NCI-H345 (cell line): ENCODE measurements around the gene GDI1.
A peak's percentile ranks its signal among the peaks of the same experiment; 100 is the strongest.
"Not testable (repeated sequence)": the region's sequence is repeated elsewhere in the genome, so short reads cannot be mapped to it uniquely, and the experiment has no call there.

Source experiments
- DNase-seq: peaks from one replicate; lab custom pipeline; 2025; lab: John Stamatoyannopoulos, UW

Gene GDI1

DNA sequence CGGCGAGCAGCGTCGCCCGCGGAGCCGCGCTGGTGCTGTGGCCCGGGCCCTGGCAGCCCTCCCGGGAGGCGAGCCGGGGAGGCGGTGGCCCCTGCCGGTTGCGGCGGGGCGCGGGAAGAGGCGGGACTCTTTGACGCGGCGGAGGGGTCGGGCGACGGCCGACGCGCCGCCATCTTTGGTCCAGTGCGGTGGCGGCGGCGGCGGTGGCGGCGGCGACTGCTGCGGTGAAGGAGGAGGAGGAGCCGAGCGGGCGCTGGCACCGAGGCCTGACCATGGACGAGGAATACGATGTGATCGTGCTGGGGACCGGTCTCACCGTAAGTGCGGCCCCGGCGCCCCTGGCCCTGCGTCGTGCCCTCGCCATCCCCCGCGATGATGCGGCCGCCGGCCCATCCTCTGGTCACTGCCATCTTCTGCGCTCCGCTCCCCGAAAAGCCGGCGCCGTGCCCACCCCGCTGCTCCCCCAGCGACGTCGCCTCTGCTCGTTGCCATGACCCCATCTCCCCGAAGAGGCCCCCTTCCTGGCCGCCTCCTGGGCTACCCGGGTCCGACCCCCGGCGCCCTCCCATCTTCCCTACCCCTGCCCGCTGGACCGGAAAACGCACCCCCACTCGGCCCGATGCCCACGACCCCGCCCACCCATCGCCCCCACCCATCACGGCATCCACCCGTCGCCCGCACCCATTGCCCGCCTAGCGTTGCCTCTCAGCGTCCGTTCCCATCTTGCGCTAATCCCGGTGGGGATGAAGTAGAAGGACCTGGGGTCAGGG, at the start of gene GDI1:
Gene GDI1, plus strand, starts transcription at position 172 of the 770 bp plus-strand sequence. Its CDS starts 101 bp downstream, at position 273.
- peak; percentile 68 for DNase-seq

GRCh38 chrX:154388094-154388493, 48.9 kb upstream of the GDI1 start:
- not testable (repeated sequence) for DNase-seq

DNA sequence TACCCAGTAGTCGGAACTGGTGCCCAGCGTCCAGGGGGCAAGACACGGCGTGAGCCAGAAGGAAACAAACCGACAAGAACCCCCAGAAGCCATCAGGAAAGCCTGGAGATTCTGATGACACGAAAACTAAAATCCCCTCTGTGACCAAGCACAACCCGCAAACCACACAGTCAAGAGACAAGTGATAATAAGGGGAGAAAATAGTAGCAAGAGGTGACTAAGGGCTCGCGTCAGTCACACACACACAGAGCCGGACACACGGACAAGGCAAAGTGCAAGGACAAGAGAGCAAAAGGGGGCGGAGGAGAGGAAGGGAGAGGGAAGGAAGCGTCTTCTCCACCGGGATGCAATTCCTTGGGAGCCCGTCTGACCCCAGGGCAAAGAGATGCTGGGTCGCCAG, 48.3 kb upstream of the GDI1 start:
- DNase-seq = not testable (repeated sequence)

GRCh38 chrX:154389812-154390747, 46.9 kb upstream of the GDI1 start:
- DNase-seq = not testable (repeated sequence)

GRCh38 chrX:154396363-154396762, 40.6 kb upstream of the GDI1 start:
- not testable (repeated sequence) for DNase-seq

- DNase-seq = peak; percentile 41
Observed at GRCh38 chrX:154396973-154397887, 39.7 kb upstream of the GDI1 start.

DNA sequence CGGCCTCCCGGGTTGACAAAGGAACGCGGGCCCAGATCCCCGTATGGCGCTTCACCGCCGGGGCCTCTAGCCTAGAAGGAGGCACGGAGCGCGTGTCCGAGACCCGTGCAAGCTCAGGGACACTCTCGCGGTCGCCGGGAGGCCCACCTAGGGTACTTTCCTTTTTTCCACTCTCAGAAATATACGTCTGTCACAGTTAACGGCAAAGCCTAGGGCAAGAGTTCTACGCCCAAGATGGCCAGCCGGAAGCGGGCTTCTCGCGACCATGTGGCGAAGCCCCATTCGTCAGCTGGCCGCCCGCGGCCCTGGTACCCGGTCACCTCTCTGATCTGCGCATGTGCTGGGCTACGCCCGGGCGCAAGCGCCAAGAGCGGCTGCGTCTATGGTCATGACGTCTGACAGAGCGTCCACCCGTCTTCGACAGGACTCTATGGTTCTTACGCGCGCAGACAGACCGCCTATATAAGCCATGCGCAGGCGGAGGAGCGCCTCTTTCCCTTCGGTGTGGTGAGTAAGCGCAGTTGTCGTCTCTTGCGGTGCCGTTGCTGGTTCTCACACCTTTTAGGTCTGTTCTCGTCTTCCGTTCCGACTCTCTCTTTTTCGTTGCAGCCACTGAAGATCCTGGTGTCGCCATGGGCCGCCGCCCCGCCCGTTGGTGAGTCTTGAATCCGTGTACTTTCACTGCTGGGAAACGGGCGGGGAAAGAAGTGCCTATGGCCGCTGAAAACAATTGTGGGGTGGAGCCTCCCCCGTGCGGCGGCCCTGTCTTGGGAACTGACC, 38.9 kb upstream of the GDI1 start, which contains the start of gene RPL10:
Gene RPL10, plus strand, starts transcription at position 490 of the 780 bp plus-strand sequence. Its CDS starts 143 bp downstream, at position 633.
- peak; percentile 96 for DNase-seq

DNA sequence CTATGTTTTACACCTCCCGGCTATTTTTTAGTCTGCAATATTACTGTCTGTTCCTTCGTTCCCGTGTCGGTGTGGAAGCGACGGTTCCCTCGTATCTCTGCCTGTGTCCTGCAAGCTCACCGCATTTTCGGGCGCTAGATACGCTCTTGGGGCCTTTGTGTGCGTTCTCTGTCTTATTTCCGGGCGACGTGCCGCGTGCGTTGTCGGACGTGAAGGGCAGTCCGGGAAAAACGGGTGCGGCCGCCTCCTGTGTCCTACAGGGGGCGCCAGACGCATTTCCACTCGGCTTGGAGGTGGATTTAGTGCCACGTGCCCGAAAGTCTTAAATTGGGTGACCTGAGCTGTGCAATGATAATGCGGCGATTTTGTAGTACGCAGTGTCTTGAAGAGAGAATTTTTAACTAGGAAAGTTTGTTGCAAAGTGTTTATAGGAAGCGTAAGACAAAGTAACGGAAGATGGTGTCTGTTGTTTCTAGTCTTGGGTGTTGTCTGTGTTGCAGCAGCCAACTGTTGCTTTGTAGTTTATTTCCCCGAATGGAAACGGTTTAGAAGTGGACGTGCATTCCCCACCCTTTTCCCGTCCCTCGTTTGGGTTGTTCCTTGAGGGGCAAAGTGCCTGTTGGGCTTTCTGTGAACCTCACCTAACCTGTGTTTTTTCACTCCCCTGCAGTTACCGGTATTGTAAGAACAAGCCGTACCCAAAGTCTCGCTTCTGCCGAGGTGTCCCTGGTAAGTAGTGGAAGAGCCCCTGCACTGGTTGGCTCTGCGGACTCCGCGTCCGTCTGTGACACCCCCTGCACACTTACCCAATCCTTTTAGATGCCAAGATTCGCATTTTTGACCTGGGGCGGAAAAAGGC, 38.1 kb upstream of the GDI1 start:
- peak; percentile 75 for DNase-seq

DNA sequence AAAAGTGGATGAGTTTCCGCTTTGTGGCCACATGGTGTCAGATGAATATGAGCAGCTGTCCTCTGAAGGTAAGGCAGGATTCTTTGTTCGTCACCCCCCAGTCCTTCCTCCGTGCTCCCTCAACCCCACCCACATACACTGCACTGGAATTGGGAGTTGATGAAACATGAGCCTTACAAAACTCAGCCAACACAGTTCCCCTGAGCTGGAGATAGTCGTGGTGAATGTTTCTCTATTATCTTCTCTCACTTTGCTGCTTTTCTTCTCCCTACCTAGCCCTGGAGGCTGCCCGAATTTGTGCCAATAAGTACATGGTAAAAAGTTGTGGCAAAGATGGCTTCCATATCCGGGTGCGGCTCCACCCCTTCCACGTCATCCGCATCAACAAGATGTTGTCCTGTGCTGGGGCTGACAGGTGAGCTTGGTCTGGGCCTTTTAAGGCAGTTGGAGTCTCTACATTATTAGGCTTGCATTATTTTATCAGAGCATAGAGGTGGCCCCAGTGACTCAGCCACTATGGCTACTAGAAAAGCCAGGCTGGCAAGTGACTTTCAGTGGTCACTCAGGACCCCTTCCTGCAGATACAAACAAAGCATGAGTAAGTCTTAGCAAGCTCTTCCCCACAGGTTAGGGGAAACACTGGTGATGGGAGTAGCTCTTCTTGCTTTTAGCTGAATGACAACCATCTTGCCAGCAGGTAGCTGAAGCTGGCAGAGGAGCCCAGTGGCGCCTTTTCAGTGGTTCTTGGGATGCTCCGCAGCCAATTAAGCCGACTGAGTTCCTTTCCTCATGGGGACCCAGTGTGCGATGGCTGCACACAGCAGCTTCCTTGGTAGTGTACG, 37.2 kb upstream of the GDI1 start:
- DNase-seq = no peak

DNA sequence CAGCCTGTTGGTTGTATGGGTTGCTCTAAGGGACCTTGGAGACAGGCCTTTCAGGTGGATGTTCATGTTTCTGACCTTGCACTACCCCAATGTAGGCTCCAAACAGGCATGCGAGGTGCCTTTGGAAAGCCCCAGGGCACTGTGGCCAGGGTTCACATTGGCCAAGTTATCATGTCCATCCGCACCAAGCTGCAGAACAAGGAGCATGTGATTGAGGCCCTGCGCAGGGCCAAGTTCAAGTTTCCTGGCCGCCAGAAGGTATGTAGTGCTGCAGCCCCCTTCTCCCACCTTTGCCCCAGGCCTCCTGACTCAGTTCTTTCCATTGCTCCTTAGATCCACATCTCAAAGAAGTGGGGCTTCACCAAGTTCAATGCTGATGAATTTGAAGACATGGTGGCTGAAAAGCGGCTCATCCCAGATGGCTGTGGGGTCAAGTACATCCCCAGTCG, 36.6 kb upstream of the GDI1 start:
- not testable (repeated sequence) for DNase-seq

DNA sequence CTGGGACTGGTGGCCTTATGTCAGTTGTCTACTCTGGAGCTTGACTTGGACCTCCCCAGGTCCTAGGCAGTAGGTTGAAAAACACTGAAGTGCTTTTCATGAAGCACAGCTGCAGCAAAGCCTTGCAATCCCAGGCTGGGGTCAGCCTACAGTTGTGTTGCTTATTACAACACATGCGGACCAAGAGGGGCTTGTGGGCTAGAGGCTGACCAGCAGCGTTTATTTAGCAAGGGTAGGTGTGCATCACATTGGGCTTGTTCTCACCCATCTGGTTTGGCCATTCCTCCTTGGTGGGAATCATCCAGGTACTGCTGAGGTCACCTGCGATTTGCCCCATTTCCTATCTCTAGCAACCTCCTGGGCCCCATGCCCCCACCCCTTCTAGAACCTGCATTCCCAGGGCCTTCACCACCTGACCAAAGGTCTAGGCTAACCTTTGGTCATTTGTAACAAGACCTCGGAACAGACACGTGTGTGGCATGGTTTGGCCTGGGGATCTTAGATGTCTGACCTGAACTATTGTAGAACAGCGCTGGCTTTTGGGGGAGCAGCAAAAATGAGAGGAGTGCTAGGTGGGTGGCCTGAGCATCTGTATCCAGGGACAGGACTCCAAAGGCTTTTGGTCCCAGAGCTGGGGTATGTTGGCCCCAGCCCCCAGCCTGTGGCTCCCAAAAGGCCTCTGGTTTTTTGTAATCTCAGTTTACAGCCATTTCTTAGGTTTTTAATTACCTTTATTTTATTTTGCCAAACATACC, 35.7 kb upstream of the GDI1 start:
- no peak for DNase-seq

GRCh38 chrX:154401918-154402621, 34.9 kb upstream of the GDI1 start:
- no peak for DNase-seq

DNA sequence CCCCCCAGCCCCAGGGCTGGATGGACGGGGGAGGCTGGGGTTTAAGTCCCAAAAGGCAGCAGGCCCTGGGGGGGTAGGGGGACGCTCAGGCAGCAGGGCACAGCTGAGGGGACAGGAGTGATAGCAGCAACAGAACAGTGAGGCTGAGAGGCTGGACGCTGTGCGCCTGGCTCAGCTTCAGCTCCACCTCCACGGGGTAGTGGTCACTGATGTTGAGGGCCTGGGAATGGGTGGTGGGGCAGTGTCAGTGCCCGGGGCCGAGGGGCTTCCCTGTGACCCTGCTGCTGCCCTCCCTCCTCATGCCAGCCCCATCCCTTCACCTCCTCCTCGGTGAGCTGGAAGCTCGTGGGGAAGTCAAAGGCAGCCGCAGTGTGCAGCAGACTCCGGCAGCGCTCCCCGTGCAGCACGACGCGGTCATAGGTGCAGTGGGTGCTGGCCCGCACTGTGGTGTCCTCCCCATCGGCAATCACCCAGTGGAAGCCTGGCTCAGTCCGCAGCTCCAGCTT, 34.3 kb upstream of the GDI1 start:
- no peak for DNase-seq

- no peak for DNase-seq
Observed at GRCh38 chrX:154403192-154403591, 33.8 kb upstream of the GDI1 start.

DNA sequence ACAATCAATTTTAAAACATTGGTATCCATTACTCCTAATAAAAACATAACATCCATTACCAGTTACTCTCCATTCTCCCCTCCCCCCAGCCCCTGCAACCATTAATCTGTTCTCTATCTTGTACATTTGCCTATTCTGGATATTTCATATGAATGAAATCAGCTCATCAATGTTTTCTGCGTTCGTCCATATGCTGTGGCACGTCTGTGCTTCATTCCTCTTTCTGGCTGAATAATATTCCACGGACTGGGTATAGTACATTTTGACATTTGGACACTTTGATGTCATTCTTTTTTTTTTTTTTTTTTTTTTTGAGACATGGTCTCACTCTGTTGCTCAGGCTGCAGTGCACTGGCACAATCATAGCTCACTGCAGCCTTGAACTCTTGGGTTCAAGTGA, 33.1 kb upstream of the GDI1 start:
- DNase-seq = no peak

DNA sequence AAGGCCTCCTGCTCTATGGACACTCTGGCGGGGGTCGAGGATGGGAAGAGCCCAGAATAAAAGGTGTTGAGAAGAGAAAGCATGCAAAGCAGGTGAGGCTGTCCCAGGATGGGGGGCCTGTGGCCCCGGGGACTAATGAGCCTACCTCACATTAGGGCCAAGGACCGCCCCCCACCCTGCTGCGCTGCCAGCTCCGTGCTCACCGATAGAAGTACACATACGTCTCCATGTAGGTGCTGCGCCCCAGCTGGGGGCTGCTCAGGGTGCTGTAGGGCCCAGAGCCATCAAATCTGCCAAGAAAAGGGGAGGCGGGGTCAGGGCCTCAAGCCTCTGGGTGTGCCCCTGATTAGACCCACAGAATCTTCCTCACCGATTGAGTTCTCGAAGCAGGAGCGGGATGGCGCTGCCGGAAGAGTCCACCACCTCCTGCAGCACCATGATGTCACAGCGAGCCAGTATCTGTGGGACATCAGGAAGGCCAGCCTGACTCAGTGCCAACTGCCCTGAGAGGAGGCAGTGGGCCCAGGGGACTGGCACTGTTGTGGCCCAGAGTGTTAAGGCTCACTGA, 32.2 kb upstream of the GDI1 start:
- no peak for DNase-seq

GRCh38 chrX:154408659-154409221, 28.2 kb upstream of the GDI1 start:
- no peak for DNase-seq
